KG1 (cell line): ENCODE results near the gene KAT8.
"Not testable (repeated sequence)": the region's sequence is repeated elsewhere in the genome, so short reads cannot be mapped to it uniquely, and the experiment has no call there.

Experiments used
- DNase-seq: peaks from one replicate; lab custom pipeline; 2025; lab: John Stamatoyannopoulos, UW

KAT8 gene

GRCh38 chr16:31083981-31084380, 33.5 kb upstream of the KAT8 start:
- DNase-seq, result no peak

DNA sequence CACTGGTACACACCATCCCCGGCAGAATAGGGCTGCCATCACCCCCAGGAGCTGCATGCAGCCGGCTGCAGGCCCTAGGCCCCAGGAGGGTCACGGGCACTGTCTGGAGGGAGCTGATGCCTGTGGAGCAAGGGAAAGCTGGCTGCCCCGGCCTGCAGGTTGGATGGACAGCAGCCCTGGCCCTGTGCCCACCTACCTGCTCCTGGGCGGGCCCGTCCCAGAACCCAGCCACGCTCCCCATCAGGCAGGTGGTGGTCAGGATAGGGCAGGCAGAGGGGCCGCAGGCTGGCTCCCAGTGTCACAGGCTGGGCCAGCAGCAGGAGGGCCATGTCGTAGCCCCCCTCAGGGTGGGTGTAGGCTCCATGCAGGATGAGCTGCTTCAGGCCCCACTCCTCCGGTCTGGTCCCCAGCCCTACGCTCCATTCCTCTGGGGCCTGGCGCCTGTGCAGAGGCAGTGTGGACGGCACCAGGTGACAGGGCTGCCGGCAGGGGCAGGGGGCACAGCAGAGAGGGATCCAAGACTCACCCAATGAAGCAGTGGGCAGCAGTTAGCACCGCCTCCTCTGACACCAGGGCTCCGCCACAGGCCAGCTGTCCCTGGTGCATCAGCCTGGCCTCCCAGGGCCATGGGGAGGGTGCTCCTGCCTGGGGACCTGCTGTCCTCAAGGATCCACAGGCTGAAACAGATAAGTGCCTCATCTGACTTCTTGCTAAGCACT, 32.7 kb upstream of the KAT8 start:
- no peak for DNase-seq

DNA sequence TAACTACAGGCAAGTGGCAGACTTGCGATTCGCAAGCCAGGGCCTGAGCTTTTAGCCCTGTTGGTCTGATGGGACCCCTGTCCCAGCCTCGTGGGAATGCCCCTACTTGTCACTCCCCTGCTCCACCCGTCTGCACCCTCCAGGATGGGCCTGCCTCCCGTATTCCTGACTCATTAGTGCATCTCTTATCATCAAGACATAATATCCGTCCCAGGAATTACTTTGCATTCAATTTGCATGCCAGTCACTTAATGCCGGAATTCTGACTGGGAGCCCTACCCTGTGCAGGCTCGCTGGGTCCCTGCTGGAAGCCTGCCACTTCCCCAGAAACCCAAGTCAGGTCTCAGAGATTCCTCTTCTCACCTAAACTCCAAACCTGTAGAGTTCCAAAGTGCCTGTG, 32.1 kb upstream of the KAT8 start:
- DNase-seq, result no peak

GRCh38 chr16:31085873-31086628, 31.4 kb upstream of the KAT8 start:
- DNase-seq, result no peak

DNA sequence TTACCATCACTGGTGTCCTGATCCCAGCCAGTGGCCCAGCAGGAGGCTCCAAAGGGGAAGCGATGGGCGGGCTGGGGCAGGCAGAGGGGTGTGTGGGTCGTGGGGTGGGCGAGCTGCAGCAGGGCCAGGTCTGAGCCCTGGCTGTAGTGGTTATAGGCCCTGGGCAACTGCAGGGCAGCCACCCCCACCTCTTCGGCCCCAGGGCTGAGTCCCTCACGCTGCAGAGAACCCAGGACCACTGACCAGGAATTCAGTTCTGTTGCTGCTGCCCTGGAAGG, 30.9 kb upstream of the KAT8 start:
- no peak for DNase-seq

- DNase-seq, result no peak
These were observed 30.0 kb upstream of the KAT8 start for GRCh38 chr16:31087481-31087880.

- DNase-seq, result no peak
These were observed 29.5 kb upstream of the KAT8 start for GRCh38 chr16:31087971-31088370.

- DNase-seq, result no peak
These were observed 28.8 kb upstream of the KAT8 start, which contains the start of gene PRSS53 for GRCh38 chr16:31088459-31089183. TSS of gene PRSS53 (minus strand) at chr16:31088943. CDS start at chr16:31088809, 134 bp downstream.

DNA sequence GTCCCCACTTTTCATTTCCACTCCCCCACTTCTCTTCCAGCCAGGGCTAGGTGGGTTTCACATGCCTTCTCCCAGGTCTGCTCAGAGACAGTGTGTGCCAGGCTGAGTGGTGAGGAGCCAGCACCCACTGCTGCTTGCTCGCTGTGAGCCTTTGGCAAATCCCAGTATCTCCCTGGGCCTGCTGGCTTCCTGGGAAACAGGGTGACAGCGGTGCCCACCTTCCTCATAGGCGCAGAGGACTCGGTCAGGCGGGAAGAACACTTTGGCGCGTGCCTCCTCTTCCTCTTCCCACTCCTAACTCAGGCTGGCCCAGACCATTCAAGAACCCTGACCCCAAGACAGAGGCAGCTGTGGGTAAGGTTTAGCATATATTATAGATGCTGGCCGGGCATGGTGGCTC, 28.3 kb upstream of the KAT8 start:
- no peak for DNase-seq

DNA sequence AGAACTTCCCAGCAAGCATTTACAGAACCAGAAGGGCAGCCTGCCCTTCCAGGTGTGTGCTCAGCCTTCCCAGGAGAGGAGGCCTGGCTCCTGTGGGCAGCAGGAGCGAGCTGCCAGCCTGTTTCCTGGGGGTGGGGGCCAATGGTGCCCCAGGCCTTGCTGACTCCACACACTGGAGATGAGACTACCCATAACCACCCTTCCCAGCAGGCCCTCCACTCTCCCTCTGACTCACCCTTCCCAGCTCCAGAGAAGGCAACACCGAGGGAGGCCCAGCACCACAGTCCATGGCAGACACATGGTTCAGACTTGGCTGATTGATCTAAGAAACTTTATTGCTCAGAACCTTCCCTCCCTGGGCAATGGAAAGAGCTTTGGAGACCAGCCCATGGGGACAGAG, 26.9 kb upstream of the KAT8 start:
- no peak for DNase-seq

DNA sequence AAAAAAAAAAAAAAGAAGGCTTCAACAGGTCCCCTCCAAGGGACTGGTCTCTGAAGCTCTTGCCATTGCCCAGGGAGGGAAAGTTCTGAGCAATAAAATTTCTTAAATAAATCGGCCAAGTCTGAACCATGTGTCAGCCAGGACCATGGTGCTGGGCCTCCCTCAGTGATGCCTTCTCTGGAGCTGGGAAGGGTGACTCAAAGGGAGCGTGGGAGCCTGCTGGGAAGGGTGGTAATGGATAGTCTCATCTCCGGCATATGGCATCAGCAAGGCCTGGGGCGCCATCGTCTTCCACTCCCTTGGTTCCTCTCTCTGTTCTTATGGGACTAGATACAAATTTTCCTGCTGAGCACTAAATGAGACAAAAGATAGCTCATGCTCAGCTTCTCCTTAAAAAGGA, 25.1 kb upstream of the KAT8 start:
- DNase-seq, result no peak

DNA sequence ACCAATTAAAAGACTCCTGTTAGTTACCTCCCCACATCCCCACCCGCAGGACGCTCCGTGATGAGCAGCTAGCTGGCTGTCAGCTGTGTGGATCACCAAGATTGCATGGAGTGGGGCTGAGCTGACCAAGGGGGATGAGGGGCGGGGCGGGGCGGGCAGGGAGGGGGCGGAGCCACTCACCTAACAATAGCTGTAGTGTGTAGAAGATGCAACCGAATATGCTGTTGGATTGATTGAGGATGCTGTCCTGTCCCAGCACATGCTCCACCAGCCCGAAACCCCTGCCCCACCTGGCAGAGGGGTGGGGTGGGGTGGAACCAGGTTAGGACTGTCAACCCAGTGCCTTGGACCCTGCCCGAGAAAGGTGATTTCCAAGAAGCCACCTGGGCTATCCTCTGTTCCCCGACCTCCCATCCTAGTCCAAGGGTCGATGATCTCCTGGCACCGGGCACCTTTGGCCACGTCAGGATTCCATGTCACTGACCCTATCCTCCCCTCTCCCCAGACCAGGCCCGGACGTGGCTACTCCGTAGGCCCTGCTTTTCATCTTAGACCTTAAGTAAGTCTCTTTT, 24.2 kb upstream of the KAT8 start:
- no peak for DNase-seq

GRCh38 chr16:31094088-31094423, 23.4 kb upstream of the KAT8 start:
- DNase-seq, result no peak

DNA sequence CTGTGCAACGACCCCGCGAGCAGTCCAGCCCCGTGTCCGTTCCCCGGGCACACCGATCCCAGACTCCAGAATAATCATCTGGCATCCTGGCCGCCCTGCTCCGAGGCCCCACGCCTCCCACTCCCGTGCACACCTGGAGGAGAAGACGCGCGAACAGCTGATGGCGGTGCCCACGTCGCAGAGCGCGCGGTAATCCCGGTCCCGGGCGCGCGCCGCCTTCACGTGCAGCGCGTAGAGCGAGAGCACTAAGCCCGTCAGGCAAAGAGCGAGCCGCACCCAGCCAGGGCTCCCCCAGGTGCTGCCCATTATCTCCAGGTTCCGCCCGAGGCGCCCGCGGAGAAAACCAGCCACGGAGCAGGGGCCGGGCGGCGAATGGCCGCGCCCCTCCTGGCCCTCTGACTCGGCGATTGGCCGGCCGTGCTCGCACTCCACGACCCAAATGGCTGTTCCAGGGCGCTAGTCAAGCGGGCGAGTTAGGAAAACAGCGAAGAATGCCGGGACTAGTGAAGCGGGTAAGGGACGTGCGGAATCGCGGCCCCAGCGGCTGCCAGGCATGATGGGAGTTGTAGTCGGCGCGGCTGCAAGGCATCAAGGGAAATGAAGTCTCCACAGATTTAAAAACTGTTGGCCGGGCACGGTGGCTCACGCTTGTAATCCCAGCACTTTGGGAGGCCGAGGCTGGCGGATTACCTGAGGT, 22.9 kb upstream of the KAT8 start, which contains the start of gene VKORC1:
Gene VKORC1 (minus strand): TSS at position 374 of the 697 bp plus-strand sequence. CDS start 68 bp downstream, at position 306.
- peak; percentile 84 for DNase-seq

- no peak for DNase-seq
These were observed 17.4 kb upstream of the KAT8 start for GRCh38 chr16:31099860-31100638.

DNA sequence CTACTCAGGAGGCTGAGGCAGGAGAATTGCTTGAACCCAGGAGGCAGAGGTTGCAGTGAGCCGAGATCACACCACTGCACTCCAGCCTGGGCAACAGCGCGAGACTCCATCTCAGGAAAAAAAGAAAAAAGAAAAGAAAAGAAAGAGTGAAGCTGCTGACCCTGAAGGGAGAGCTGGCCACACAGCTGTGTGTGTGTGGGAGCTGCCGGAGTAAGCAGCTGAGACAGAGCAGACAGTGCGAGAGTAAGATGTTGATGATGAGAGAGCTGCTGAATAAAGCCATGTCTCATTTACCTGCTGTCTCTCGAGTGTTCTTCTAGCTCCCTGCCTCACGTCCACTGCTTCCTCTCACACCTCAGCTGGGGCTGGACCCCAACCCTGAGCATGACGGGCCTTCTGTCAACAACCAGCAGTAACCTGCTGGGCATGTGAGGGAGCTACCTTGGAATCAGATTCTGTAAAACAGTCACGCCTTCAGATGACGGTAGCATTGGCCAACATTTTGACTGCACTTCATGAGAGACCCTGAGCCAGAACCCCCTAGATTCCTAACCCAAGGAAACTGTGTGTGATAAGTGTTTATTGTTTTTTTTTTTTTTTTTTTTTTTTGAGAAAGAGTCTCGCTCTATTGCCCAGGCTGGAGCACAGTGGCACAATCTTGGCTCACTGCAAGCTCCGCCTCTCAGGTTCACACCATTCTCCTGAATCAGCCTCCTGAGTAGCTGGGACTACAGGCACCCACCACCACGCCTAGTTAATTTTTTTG, 16.4 kb upstream of the KAT8 start:
- DNase-seq, result not testable (repeated sequence)

- DNase-seq, result no peak
These were observed 11.7 kb upstream of the KAT8 start for GRCh38 chr16:31105677-31106213.

DNA sequence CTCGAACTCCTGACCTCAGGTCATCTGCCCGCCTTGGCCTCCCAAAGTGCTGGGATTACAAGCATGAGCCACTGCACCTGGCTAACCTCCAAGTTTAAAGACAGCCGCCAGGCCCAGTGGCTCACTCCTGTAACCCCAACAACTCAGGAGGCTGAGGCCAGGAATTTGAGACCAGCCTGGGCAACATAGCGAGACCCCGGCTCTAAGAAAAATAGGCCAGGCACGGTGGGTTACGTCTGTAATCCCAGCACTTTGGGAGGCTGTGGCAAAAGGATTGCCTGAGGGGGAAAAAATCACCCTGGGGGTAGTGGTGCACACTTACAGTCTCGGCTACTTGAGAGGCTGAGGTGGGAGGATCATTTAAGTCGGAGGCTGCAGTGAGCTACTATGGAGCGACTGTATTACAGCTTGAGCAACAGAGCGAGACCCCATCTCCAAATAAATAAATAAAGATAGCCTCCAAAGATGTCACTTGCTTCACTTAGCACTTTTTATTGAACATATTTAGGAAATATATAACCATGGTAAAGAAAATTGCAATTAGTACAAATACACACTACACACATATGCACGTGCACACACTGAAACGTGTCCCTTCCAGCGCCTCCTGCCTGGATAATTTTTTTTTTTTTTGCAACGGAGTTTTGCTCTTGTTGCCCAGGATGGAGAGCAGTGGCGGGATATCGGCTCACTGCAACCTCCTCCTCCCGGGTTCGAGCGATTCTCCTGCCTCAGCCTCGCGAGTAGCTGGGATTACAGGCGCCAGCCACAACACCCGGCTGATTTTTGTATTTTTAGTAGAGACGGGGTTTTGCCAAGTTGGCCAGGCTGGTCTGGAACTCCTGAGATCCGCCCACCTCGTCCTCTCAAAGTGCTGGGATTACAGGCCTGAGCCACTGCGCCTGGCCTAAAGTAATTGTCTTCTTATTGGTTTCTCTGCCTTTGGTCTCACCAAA, 10.7 kb upstream of the KAT8 start:
- DNase-seq, result no peak

GRCh38 chr16:31107465-31107867, 10.0 kb upstream of the KAT8 start:
- no peak for DNase-seq
